NCI-H128 (cell line): ENCODE results near the gene MAP3K5.

Source experiments
- DNase-seq: peaks from one replicate; lab custom pipeline; 2025; ENCODE audit not compliant: unreplicated experiment; lab: John Stamatoyannopoulos, UW

MAP3K5 gene

GRCh38 chr6:136750696-136751521, 41.4 kb downstream of the MAP3K5 start:
- DNase-seq = no peak

GRCh38 chr6:136749359-136749997, 42.8 kb downstream of the MAP3K5 start:
- no peak for DNase-seq

GRCh38 chr6:136747507-136747906, 44.8 kb downstream of the MAP3K5 start:
- DNase-seq = no peak

GRCh38 chr6:136745300-136745699, 47.0 kb downstream of the MAP3K5 start:
- DNase-seq = no peak

GRCh38 chr6:136744889-136745288, 47.4 kb downstream of the MAP3K5 start:
- DNase-seq = no peak

GRCh38 chr6:136742125-136742524, 50.2 kb downstream of the MAP3K5 start:
- no peak for DNase-seq

- DNase-seq = no peak
Measured at GRCh38 chr6:136740050-136740974, 52.0 kb downstream of the MAP3K5 start.

- DNase-seq = no peak
Measured at GRCh38 chr6:136739501-136739900, 52.8 kb downstream of the MAP3K5 start.

- no peak for DNase-seq
Measured at GRCh38 chr6:136739071-136739470, 53.2 kb downstream of the MAP3K5 start.

- DNase-seq = no peak
Measured at GRCh38 chr6:136738692-136739057, 53.6 kb downstream of the MAP3K5 start.

- no peak for DNase-seq
Measured at GRCh38 chr6:136737871-136738691, 54.2 kb downstream of the MAP3K5 start.

- no peak for DNase-seq
Measured at GRCh38 chr6:136737374-136737844, 54.9 kb downstream of the MAP3K5 start.

GRCh38 chr6:136736281-136736960, 55.9 kb downstream of the MAP3K5 start:
- no peak for DNase-seq

- no peak for DNase-seq
Measured at GRCh38 chr6:136734977-136735376, 57.3 kb downstream of the MAP3K5 start.

- DNase-seq = no peak
Measured at GRCh38 chr6:136732889-136733288, 59.4 kb downstream of the MAP3K5 start.

GRCh38 chr6:136729832-136730231, 62.4 kb downstream of the MAP3K5 start:
- no peak for DNase-seq

GRCh38 chr6:136728976-136729515, 63.2 kb downstream of the MAP3K5 start:
- DNase-seq = no peak

GRCh38 chr6:136728033-136728939, 64.0 kb downstream of the MAP3K5 start:
- DNase-seq = no peak
